H9 (cell line): ENCODE measurements around the gene EMP3. TPM values are rescaled to one million over a fixed set of nuclear protein-coding genes. Genes with fewer than 3 reads are reported as not detected.

Experiments used
- DNase-seq: peaks from one replicate; pipeline ENCODE4 v3.0.0-alpha.2; 2017
- H2AFZ ChIP-seq: one replicate; pipeline ENCODE4 v1.6.1; 2013; ENCODE audit warnings: mild to moderate bottlenecking, low read length, control low read depth, moderate library complexity
- H2AK5ac ChIP-seq: 2 replicates; pipeline ENCODE4 v1.6.1; 2013; ENCODE audit warnings: low read length, control low read depth, mixed read lengths; ENCODE audit not compliant: insufficient read length
- H2BK120ac ChIP-seq: one replicate; pipeline ENCODE4 v1.6.1; 2013; ENCODE audit warnings: low read depth, mild to moderate bottlenecking, low read length, control low read depth, inconsistent platforms; ENCODE audit not compliant: poor library complexity, severe bottlenecking
- H2BK12ac ChIP-seq: 2 replicates; pipeline ENCODE4 v1.6.1; 2013; ENCODE audit warnings: low read length, control low read depth, mixed read lengths, low read depth; ENCODE audit not compliant: insufficient read length
- H2BK15ac ChIP-seq: 2 replicates; pipeline ENCODE4 v1.6.1; 2013; ENCODE audit warnings: low read depth, low read length, control low read depth
- H2BK20ac ChIP-seq: one replicate; pipeline ENCODE4 v1.6.1; 2013; ENCODE audit warnings: low read depth, mild to moderate bottlenecking, low read length, control low read depth, inconsistent platforms; ENCODE audit not compliant: poor library complexity, severe bottlenecking
- H2BK5ac ChIP-seq: 2 replicates; pipeline ENCODE4 v1.6.1; 2013; ENCODE audit warnings: low read length, control low read depth, mixed read lengths; ENCODE audit not compliant: insufficient read length
- H3K14ac ChIP-seq: 2 replicates; pipeline ENCODE4 v1.6.1; 2013; ENCODE audit warnings: low read length, control low read depth; ENCODE audit not compliant: insufficient read depth
- H3K18ac ChIP-seq: 2 replicates; pipeline ENCODE4 v1.6.1; 2013; ENCODE audit warnings: low read depth, mild to moderate bottlenecking, mixed read lengths, low read length, control low read depth; ENCODE audit not compliant: insufficient read length
- H3K23ac ChIP-seq: 2 replicates; pipeline ENCODE4 v1.6.1; 2013; ENCODE audit warnings: low read length, control low read depth, mixed read lengths, low read depth; ENCODE audit not compliant: insufficient read length
- H3K23me2 ChIP-seq: 2 replicates; pipeline ENCODE4 v1.6.1; 2013; ENCODE audit warnings: low read depth, mild to moderate bottlenecking, mixed read lengths, low read length, control low read depth; ENCODE audit not compliant: insufficient read length, poor library complexity, severe bottlenecking
- H3K27ac ChIP-seq: 2 replicates; pipeline ENCODE4 v1.5.1; 2013; ENCODE audit warnings: low read length, control low read depth, mixed read lengths, low read depth; ENCODE audit not compliant: insufficient read length
- H3K27me3 ChIP-seq: 2 replicates; pipeline ENCODE4 v1.6.1; 2013; ENCODE audit warnings: low read length, control low read depth, inconsistent platforms; ENCODE audit not compliant: insufficient read depth
- H3K4ac ChIP-seq: 2 replicates; pipeline ENCODE4 v1.6.1; 2013; ENCODE audit warnings: low read depth, mild to moderate bottlenecking, control low read depth, inconsistent platforms, low read length, moderate library complexity
- H3K4me1 ChIP-seq: 2 replicates; pipeline ENCODE4 v1.6.1; 2013; ENCODE audit warnings: low read length, control low read depth, inconsistent platforms; ENCODE audit not compliant: insufficient read depth
- H3K4me2 ChIP-seq: 2 replicates; pipeline ENCODE4 v1.6.1; 2013; ENCODE audit warnings: low read length, control low read depth, mixed read lengths; ENCODE audit not compliant: insufficient read length, insufficient read depth
- H3K56ac ChIP-seq: 2 replicates; pipeline ENCODE4 v1.6.1; 2013; ENCODE audit warnings: low read depth, mild to moderate bottlenecking, mixed read lengths, low read length, control low read depth; ENCODE audit not compliant: insufficient read length
- H3K79me1 ChIP-seq: 2 replicates; pipeline ENCODE4 v1.6.1; 2013; ENCODE audit warnings: low read depth, mild to moderate bottlenecking, moderate library complexity, low read length, control low read depth, inconsistent platforms; ENCODE audit not compliant: insufficient read depth, poor library complexity, severe bottlenecking
- H3K79me2 ChIP-seq: 2 replicates; pipeline ENCODE4 v1.6.1; 2013; ENCODE audit warnings: low read length, control low read depth, inconsistent platforms; ENCODE audit not compliant: insufficient read depth
- H3K9ac ChIP-seq: 2 replicates; pipeline ENCODE4 v1.6.1; 2013; ENCODE audit warnings: low read length, control low read depth, mixed read lengths; ENCODE audit not compliant: insufficient read length; ENCODE audit errors: extremely low read depth
- H3K9me3 ChIP-seq: one replicate; pipeline ENCODE4 v1.6.1; 2013; ENCODE audit warnings: low read depth, low read length, inconsistent platforms; ENCODE audit not compliant: control insufficient read depth
- H3T11ph ChIP-seq: one replicate; pipeline ENCODE4 v1.6.1; 2013; ENCODE audit warnings: mild to moderate bottlenecking, low read length, control low read depth, inconsistent platforms
- H4K20me1 ChIP-seq: one replicate; pipeline ENCODE4 v1.6.1; 2013; ENCODE audit not compliant: control insufficient read depth, insufficient read length, insufficient read depth
- H4K5ac ChIP-seq: 2 replicates; pipeline ENCODE4 v1.6.1; 2013; ENCODE audit warnings: low read depth, mild to moderate bottlenecking, mixed read lengths, low read length, control low read depth; ENCODE audit not compliant: insufficient read length
- H4K8ac ChIP-seq: replicated peaks from 2 replicates; pipeline ENCODE4 v1.6.1; 2013; ENCODE audit warnings: low read length, control low read depth, mixed read lengths, low read depth; ENCODE audit not compliant: insufficient read length
- H4K91ac ChIP-seq: 2 replicates; pipeline ENCODE4 v1.6.1; 2013; ENCODE audit warnings: low read depth, mild to moderate bottlenecking, moderate library complexity, mixed read lengths, low read length, control low read depth; ENCODE audit not compliant: insufficient read length
- H3K27ac Mint-ChIP-seq, 3 experiments: 2 replicates in 2 of 3; 3 replicates in 1 of 3; pipeline ENCODE4 v1.8.0; 2020 to 2021; ENCODE audit warnings: mixed read lengths in 3 of 3, mild to moderate bottlenecking in 1 of 3, moderate library complexity in 1 of 3
- H3K27me3 Mint-ChIP-seq: 2 replicates; pipeline ENCODE4 v1.8.0; 2021; ENCODE audit warnings: low read depth, mild to moderate bottlenecking, moderate library complexity, mixed read lengths
- H3K36me3 Mint-ChIP-seq, 3 experiments: 2 replicates in 2 of 3; 3 replicates in 1 of 3; pipeline ENCODE4 v1.8.0; 2020 to 2021; ENCODE audit warnings: low read depth in 3 of 3, mixed read lengths in 3 of 3; ENCODE audit not compliant: insufficient read depth in 1 of 3
- H3K4me1 Mint-ChIP-seq, 2 experiments: 2 replicates each; pipeline ENCODE4 v1.8.0; 2020; ENCODE audit warnings: mixed read lengths in 2 of 2
- H3K4me3 Mint-ChIP-seq, 2 experiments: 2 replicates in 1 of 2; 3 replicates in 1 of 2; pipeline ENCODE4 v1.8.0; 2020 to 2021; ENCODE audit warnings: mild to moderate bottlenecking in 2 of 2, mixed read lengths in 2 of 2, moderate library complexity in 1 of 2
- H3K9me3 Mint-ChIP-seq, 2 experiments: 2 replicates in 1 of 2; 3 replicates in 1 of 2; pipeline ENCODE4 v1.8.0; 2020; ENCODE audit warnings: mild to moderate bottlenecking in 2 of 2, mixed read lengths in 2 of 2, moderate library complexity in 1 of 2
- CTCF ChIP-seq: fragments of 200-600 bp; sonication (generic); conservative IDR thresholded peaks from 3 replicates; pipeline ENCODE4 v1.8.0; 2021; ENCODE audit warnings: antibody characterized with exemption, mild to moderate bottlenecking
- WGBS: extraction: QIAGEN DNeasy Blood & Tissue Kit; methylation state at CpG from one replicate; pipeline ENCODE4 v1.1.7; 2013; ENCODE audit warnings: missing lambda C conversion rate, low lambda C conversion rate, mixed read lengths; ENCODE audit not compliant: insufficient read length; ENCODE audit errors: extremely low coverage; 5-methylcytosine and 5-hydroxymethylcytosine counted together
- total RNA-seq: library from RNA; stranded (reverse); gene quantifications from 2 replicates; pipeline ENCODE4 v1.2.1, GENCODE V29; 2021

The EMP3 gene
- total RNA-seq, 1 experiment from 2014 or later: 9.6 TPM

- Mint-ChIP-seq H3K27me3 (no peaks in the 10 kb centered on the region), H3K27ac (no peak overlapping the region; a peak in 1 of 7 replicates), H3K9me3 (peaks cover 0 to 6% of the 10 kb centered on the region in 2 experiments; a peak in 2 of 5 replicates), H3K36me3 (peaks cover 42 to 60% (median 57%) of the 10 kb centered on the region in 3 experiments), H3K4me3 (no peak overlapping the region), H3K4me1 (peaks cover 11 to 13% of the 10 kb centered on the region in 2 experiments)
- Histone ChIP-seq H2AFZ (no peak overlapping the region), H3K4ac (no peak overlapping the region), H3K27me3 (no peaks in the 10 kb centered on the region), H3K56ac (no peak overlapping the region), H4K20me1 (no peaks in the 10 kb centered on the region), H3T11ph (no peak overlapping the region), H3K14ac (no peak overlapping the region), H2BK120ac (no peak overlapping the region), H2BK12ac (no peak overlapping the region), H3K23me2 (peaks cover 6% of the 10 kb centered on the region), H2BK5ac (no peak overlapping the region), H3K27ac (no peak overlapping the region), H2BK15ac (no peak overlapping the region), H3K9ac (no peak overlapping the region), H4K5ac (no peak overlapping the region), H3K79me2 (no peaks in the 10 kb centered on the region), H4K8ac (no peak overlapping the region), H2AK5ac (no peak overlapping the region), H3K9me3 (peaks cover 7% of the 10 kb centered on the region), H3K4me1 (no peaks in the 10 kb centered on the region; the same call in 1 of the 2 replicates), H3K23ac (no peak overlapping the region), H2BK20ac (no peak overlapping the region), H3K4me2 (no peak overlapping the region), H3K79me1 (no peaks in the 10 kb centered on the region), H3K18ac (no peak overlapping the region), H4K91ac (no peak overlapping the region)
- no CpG with 5 or more reads among the region's 3 CpGs for WGBS
- no peak for TF ChIP-seq CTCF
- DNase-seq: no peak
Observed at GRCh38 chr19:48287748-48288147, 37.6 kb upstream of the EMP3 start.
